Heart right ventricle (tissue), 16 donors: ENCODE measurements around the gene HES1. TPM values are rescaled to one million over a fixed set of nuclear protein-coding genes. Genes with fewer than 3 reads are reported as not detected.

ENCODE experiments used
- ATAC-seq, 8 donors: fragments of 200-7000 bp; cut with Tn5 transposase; one replicate each; pipeline ENCODE4 v1.9.1; 2020; ENCODE audit warnings: mild to moderate bottlenecking in 8 of 8, moderate library complexity in 8 of 8, moderate number of reproducible peaks in 1 of 8
- DNase-seq, 2 donors: peaks; one replicate each; pipeline ENCODE4 v3.0.0-alpha.2; 2020
- H3K27ac ChIP-seq, 10 donors: fragments of 200-600 bp; sonication (generic) in 2 of 10; one replicate each; pipeline versions ENCODE4 v1.5.0 to v1.8.0; 2020 to 2022; ENCODE audit warnings: mild to moderate bottlenecking in 3 of 10
- H3K27me3 ChIP-seq, 7 donors: fragments of 200-600 bp; one replicate each; pipeline ENCODE4 v1.8.0; 2021 to 2022; ENCODE audit warnings: mild to moderate bottlenecking in 2 of 7
- H3K36me3 ChIP-seq, 9 donors: fragments of 200-600 bp; sonication (generic) in 1 of 9; one replicate each; pipeline versions ENCODE4 v1.5.0 to v1.8.0; 2020 to 2022; ENCODE audit warnings: mild to moderate bottlenecking in 2 of 9
- H3K4me1 ChIP-seq, 9 donors: fragments of 200-600 bp; sonication (generic) in 1 of 9; one replicate each; pipeline versions ENCODE4 v1.5.0 to v1.8.0; 2020 to 2022; ENCODE audit warnings: mild to moderate bottlenecking in 4 of 9
- H3K4me3 ChIP-seq, 10 donors: fragments of 200-600 bp; sonication (generic) in 2 of 10; one replicate each; pipeline versions ENCODE4 v1.5.0 to v1.8.0; 2020 to 2022; ENCODE audit warnings: mild to moderate bottlenecking in 7 of 10, moderate library complexity in 2 of 10
- H3K9me3 ChIP-seq, 11 donors: fragments of 200-600 bp in 10 of 11; sonication (generic) in 2 of 11; one replicate each; pipeline versions ENCODE4 v1.5.0 to v1.8.0; 2013 to 2022; ENCODE audit warnings: mild to moderate bottlenecking in 2 of 11, control low read depth in 1 of 11, moderate library complexity in 1 of 11
- CTCF ChIP-seq, 9 donors: fragments of 200-600 bp; sonication (generic) in 2 of 9; IDR thresholded peaks; one replicate each; pipeline versions ENCODE4 v1.5.0 to v1.8.0; 2021 to 2022; ENCODE audit warnings: antibody characterized with exemption in 9 of 9, mild to moderate bottlenecking in 5 of 9, moderate library complexity in 1 of 9
- WGBS, 2 donors: extraction: QIAGEN DNeasy Blood & Tissue Kit; methylation state at CpG; one replicate each; pipeline ENCODE4 v1.1.7; 2013; ENCODE audit warnings: inconsistent platforms in 1 of 2; 5-methylcytosine and 5-hydroxymethylcytosine counted together
- intact Hi-C, 10 donors: fragments of 100-400 bp; cut with DNase I; formaldehyde crosslinking; loops; one replicate each; pipeline versions ENCODE4 v1.11.1 to v1.14.2; 2022
- polyA plus RNA-seq, 2 donors: library from polyadenylated mRNA; stranded (reverse); fragments of 200-250 nt; gene quantifications; one replicate each; pipeline ENCODE4 v1.2.3, GENCODE V29; 2013
- total RNA-seq, 10 donors: library from RNA; stranded (reverse); fragmentation: NEBNext Ultra II Directional in 3 of 10; extraction: Animal tissue kit (Norgen Biotek cat#: 25700) in 3 of 10; gene quantifications; one replicate each; pipeline versions ENCODE4 v1.2.1 to v1.2.4, GENCODE V29; 2021 to 2023
- donor health status: Arrhythmogenic right ventricular cardiomyopathy.
- donor health status: ischemic (EF 13 %, LVEDD 7.1; RV severe dilation, severe dysfunction).
- donor health status: healthy with polysubstance abuse.
- donor health status: DM: no; HTN: yes; CAD: no.
- donor health status: DM: no; HTN: no; CAD: no.
- donor health status: ischemic (EF 25% LVEDD 6.9; RV normal size, moderate dysfunction).
- donor health status: ischemic (EF 25% LVEDD 5.7; RV mildly dilated, moderate dysfunction).
- donor health status: healthy.
- donor health status: DM: yes; HTN: yes; CAD: no.
- donor health status: Ischemic cardiomyopathy.
- donor health status: ischemic (EF 35%, LVEDD 5.7; RV mildly dilated, moderate dysfunction).
- donor health status: nonischemic (EF 11% LVEDD 7.7; RV severe dilation, severe dysfunction).
- donor health status: DM: yes; HTN: yes; CAD: no.
- donor health status: PGD.
- donor health status: ischemic (EF 29% LVEDD 5.4; RV normal size, mild dysfunction).
- donor health status: nonischemic (EF 23%, LVEDD 6.1; RV moderate dilation, normal function).

HES1 gene
- total and polyA plus RNA-seq, 12 donors, result 6.8 to 43.2 (median 22.0) TPM

DNA sequence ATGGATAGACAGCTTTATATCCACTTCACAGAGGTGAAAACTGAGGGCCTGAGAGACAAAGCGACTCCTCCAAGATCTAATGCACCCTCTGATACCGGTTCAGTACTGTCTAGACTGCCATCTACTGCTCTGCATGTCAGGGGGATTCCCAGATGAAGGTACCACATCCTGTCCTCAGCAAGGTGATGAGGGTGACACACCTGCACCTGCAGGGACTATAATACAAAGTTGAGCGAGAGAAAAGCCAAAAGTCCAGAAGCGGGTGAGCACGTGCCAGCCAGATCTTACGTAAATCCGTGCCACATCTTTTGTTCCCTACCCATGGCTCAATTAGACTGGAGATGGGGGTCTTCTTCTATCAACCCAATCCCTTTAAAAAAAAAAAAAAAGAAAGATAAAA is 32.4 kb upstream of the HES1 start:
- TF ChIP-seq CTCF (IDR thresholded peaks at IDR 0.05), result no peak
- no peak for ATAC-seq
- no peak for DNase-seq

GRCh38 chr3:194103983-194104751 is 31.8 kb upstream of the HES1 start:
- intact Hi-C loops, result no loop called here
- H3K4me1 ChIP-seq, result peaks cover 0 to 4% (median 0%) of the 10 kb centered on the region in 9 donors
- DNase-seq, result no peak
- WGBS, 2 donors, result 68 to 71% methylated on average over 12 of the region's 12 CpGs
- no peak overlapping the region for H3K4me3 ChIP-seq
- no peaks in the 10 kb centered on the region for H3K36me3 ChIP-seq
- TF ChIP-seq CTCF (IDR thresholded peaks at IDR 0.05), result no peak
- peaks cover 0 to 81% (median 28%) of the 10 kb centered on the region in 7 donors for H3K27me3 ChIP-seq
- H3K9me3 ChIP-seq, result no peaks in the 10 kb centered on the region
- ATAC-seq, result peak in 1 of 8 donors; percentile 39
- H3K27ac ChIP-seq, result no peak overlapping the region

More for the DNA sequence above, 32.4 kb upstream of the HES1 start:
- intact Hi-C loops, result no loop called here
- Histone ChIP-seq H3K27me3 (peaks cover 0 to 85% (median 25%) of the 10 kb centered on the region in 7 donors), H3K27ac (no peak overlapping the region), H3K9me3 (no peaks in the 10 kb centered on the region), H3K36me3 (no peaks in the 10 kb centered on the region), H3K4me3 (no peak overlapping the region), H3K4me1 (peaks cover 0 to 10% (median 5%) of the 10 kb centered on the region in 9 donors)
- WGBS, 2 donors, result 93% methylated on average over 7 of the region's 7 CpGs

DNA sequence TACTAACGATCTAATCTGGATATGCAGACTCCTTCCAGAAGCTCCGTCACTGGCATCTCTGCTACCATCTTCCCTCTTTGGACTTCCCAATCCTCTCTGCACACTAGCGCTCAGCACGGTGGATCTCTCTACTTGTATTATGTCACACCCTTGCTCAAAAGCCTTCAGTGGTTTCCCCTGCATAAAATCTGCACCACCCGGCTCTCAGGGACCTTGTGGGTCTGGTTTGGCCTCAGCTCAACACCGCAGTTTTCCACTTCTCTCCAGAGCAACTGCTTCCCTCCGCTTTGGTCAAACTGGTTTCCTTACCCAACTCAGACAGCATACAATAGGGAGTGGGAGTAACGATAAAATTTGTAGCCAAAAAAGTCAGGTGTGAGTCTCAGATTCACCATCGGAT is 30.7 kb upstream of the HES1 start:
- no peaks in the 10 kb centered on the region for H3K36me3 ChIP-seq
- no peak for TF ChIP-seq CTCF (IDR thresholded peaks at IDR 0.05)
- no peak overlapping the region for H3K27ac ChIP-seq
- ATAC-seq, result no peak
- intact Hi-C loops, result no loop called here
- no peak for DNase-seq
- H3K4me3 ChIP-seq, result no peak overlapping the region
- H3K9me3 ChIP-seq, result no peaks in the 10 kb centered on the region
- WGBS, 2 donors, result 93% methylated on average over 9 of the region's 9 CpGs
- H3K4me1 ChIP-seq, result no peaks in the 10 kb centered on the region
- H3K27me3 ChIP-seq, result peaks cover 0 to 70% (median 26%) of the 10 kb centered on the region in 7 donors

- Histone ChIP-seq H3K9me3 (no peaks in the 10 kb centered on the region), H3K27ac (no peak overlapping the region), H3K4me3 (no peak overlapping the region), H3K36me3 (no peaks in the 10 kb centered on the region), H3K27me3 (peaks cover 0 to 54% (median 24%) of the 10 kb centered on the region in 7 donors), H3K4me1 (no peaks in the 10 kb centered on the region)
- ATAC-seq (no peak), DNase-seq (no peak)
- TF ChIP-seq CTCF (IDR thresholded peaks at IDR 0.05), result no peak
- 98 to 100% methylated on average over 1 of the region's 1 CpG for WGBS, 2 donors
- intact Hi-C loops, result no loop called here
Observed at GRCh38 chr3:194107107-194107506, 28.8 kb upstream of the HES1 start.
